Muscle layer of duodenum (tissue), 2 donors: ENCODE data around the gene HOXA2.
A peak's percentile ranks its signal among the peaks of the same experiment; 100 is the strongest.

ENCODE experiments used
- H3K27ac ChIP-seq: one replicate; pipeline ENCODE4 v1.7.0; 2013; ENCODE audit warnings: mild to moderate bottlenecking, low read length
- H3K27me3 ChIP-seq: one replicate; pipeline ENCODE4 v1.7.0; 2013; ENCODE audit warnings: low read depth, mild to moderate bottlenecking, control low read depth, low read length
- H3K36me3 ChIP-seq, 2 donors: one replicate each; pipeline ENCODE4 v1.7.0; 2013; ENCODE audit warnings: low read length in 2 of 2, control low read depth in 1 of 2, mild to moderate bottlenecking in 1 of 2; ENCODE audit not compliant: insufficient read depth in 2 of 2, control insufficient read depth in 1 of 2
- H3K4me1 ChIP-seq, 2 donors: one replicate each; pipeline ENCODE4 v1.7.0; 2013; ENCODE audit warnings: low read length in 2 of 2, mild to moderate bottlenecking in 2 of 2, control low read depth in 1 of 2, moderate library complexity in 1 of 2; ENCODE audit not compliant: insufficient read depth in 2 of 2, control insufficient read depth in 1 of 2
- H3K4me3 ChIP-seq, 2 donors: one replicate each; pipeline ENCODE4 v1.7.0; 2013; ENCODE audit warnings: low read length in 2 of 2, low read depth in 1 of 2, mild to moderate bottlenecking in 1 of 2
- H3K9me3 ChIP-seq, 2 donors: one replicate each; pipeline ENCODE4 v1.7.0; 2013; ENCODE audit warnings: low read length in 2 of 2, control low read depth in 1 of 2, mild to moderate bottlenecking in 1 of 2; ENCODE audit not compliant: control insufficient read depth in 1 of 2
- donor health status: healthy.

The HOXA2 gene

GRCh38 chr7:27102581-27103442, at the start of gene HOXA2:
Gene HOXA2 (minus strand): TSS chr7:27102683. CDS start chr7:27102500, 183 bp downstream.
- peaks cover 0 to 5% of the 10 kb centered on the region in 2 donors for H3K4me1 ChIP-seq
- H3K9me3 ChIP-seq: no peaks in the 10 kb centered on the region
- H3K27me3 ChIP-seq: peaks cover 12% of the 10 kb centered on the region
- H3K4me3 ChIP-seq: peak within 1 kb of the TSS; percentile 79 to 90
- peak within 1 kb of the TSS; percentile 95 for H3K27ac ChIP-seq
- H3K36me3 ChIP-seq: no peaks in the 10 kb centered on the region

- no peaks in the 10 kb centered on the region for H3K36me3 ChIP-seq
- peak overlapping the region; percentile 46 to 60 for H3K4me3 ChIP-seq
- H3K4me1 ChIP-seq: peaks cover 0 to 46% of the 10 kb centered on the region in 2 donors
- no peak overlapping the region for H3K27ac ChIP-seq
- H3K9me3 ChIP-seq: no peaks in the 10 kb centered on the region
- peaks cover 87% of the 10 kb centered on the region for H3K27me3 ChIP-seq
These were observed 49.0 kb upstream of the HOXA2 start for GRCh38 chr7:27151341-27151930.

DNA sequence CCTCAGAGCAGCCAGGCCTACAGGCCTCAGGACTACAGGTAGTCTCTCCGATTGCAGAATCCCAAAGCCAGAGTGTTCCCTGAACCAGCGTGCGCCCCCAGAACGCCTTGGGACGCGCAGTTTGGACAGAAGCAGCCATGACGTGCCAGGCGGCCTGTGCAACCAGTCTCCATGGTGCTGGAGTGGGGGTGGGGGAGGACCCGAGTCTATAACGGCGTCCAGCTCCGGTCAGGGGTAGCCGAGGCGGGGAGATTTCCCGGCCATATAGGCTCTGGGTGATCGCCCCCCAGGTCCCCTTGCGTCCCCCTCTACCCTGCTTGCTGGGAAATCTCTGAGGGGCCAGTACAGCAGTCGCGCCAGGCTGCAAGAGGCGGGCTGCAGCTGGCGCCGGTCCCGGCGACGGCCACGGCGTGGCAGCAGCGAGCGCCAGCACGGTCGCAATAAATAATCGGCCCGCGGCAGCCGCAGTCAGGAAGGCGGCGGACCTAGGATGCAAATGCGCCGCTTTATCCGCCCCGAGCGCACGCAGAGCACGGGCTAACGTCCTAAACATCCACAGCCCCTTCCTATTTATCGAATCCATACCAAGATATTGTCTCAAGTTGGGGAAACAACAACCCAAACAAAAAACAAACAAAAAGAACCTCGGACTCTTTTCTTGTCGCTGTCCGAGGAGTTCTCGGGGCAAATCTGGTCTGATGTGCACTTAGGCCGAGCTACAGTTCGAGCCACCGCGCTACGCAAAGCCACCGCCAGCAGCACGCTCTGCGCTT, 48.3 kb upstream of the HOXA2 start:
- Histone ChIP-seq H3K36me3 (no peaks in the 10 kb centered on the region), H3K9me3 (no peaks in the 10 kb centered on the region), H3K27ac (no peak overlapping the region), H3K4me1 (peaks cover 0 to 39% of the 10 kb centered on the region in 2 donors), H3K27me3 (peaks cover 80% of the 10 kb centered on the region), H3K4me3 (peak overlapping the region; percentile 46 to 60)

DNA sequence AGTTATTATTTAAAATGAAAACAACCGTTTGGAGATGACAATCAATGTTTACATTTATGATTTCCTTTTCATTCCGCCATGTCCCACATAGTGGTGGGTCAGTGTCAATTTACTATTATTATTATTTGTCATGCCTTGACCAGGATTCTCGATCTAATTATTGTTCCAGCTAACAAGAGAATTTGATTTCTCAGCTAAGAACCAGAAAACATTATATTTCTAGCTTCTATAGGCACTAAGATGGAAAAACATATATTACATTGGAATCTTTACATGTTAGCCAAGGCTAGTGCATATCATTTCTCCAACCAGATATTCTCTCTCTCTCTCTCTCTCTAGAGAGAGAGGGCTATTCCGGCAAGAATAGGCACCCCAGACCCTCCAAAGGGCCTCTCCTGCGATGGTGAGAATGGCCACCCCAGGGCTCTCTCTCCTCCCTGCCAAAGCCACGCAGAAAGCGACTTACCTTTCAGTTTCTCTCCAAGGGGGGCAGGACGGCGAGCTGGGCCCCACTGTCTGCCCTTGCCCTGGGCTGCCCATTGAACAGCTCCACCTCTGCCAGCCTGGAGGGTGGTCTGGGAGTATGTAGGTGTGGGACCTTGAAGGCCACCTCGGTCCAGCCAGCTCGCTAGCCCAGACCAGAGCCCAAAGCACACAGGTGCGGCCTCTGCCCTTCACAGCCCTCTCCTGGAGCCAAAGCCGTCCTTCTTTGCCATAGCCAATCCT, 47.5 kb upstream of the HOXA2 start:
- H3K4me1 ChIP-seq: peaks cover 0 to 36% of the 10 kb centered on the region in 2 donors
- H3K4me3 ChIP-seq: peak overlapping the region; percentile 46 to 60

GRCh38 chr7:27148756-27149641, 46.5 kb upstream of the HOXA2 start:
- Histone ChIP-seq H3K36me3 (no peaks in the 10 kb centered on the region), H3K27me3 (peaks cover 66% of the 10 kb centered on the region), H3K27ac (no peak overlapping the region), H3K4me3 (peak overlapping the region in 1 of 2 donors; percentile 16), H3K4me1 (peaks cover 0 to 28% of the 10 kb centered on the region in 2 donors), H3K9me3 (no peaks in the 10 kb centered on the region)

More for the DNA sequence above, 47.5 kb upstream of the HOXA2 start:
- H3K36me3 ChIP-seq: no peaks in the 10 kb centered on the region
- H3K27ac ChIP-seq: no peak overlapping the region
- H3K9me3 ChIP-seq: no peaks in the 10 kb centered on the region
- peaks cover 73% of the 10 kb centered on the region for H3K27me3 ChIP-seq

DNA sequence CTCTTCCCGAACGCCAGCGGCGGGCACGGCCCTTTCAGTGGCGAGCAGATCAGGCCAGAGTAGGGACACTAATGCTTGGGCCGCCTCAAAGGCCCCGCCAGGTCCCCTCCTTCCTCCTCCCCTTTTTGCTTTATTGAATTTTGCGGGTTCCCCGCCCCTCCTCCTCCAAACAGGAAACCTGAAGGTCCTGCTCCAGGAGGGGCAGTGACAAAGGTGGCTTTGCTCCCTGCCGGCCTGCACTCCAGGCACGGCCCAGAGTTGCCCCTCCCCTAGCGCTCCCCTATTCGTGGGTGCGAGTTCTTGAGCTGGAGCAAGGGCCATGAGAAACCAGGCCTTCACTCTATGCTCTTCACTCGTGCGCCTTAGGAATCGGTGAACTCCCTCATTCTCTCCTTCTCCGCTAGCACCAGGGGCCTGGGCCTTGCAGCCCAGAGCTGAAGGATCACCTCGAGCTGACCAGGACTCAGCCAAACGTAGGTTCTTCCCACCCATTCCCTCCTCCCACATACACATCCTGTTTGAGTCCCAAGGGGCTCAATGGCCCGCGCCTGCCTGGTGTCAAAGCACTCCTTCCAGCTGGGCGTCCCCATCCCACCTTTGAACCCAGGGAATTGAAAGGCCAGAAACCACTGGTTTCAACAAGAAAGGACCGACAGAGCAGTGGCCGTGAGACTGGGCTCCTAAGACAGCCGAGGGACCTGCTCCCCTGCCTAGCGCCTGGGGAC, 45.7 kb upstream of the HOXA2 start:
- H3K27me3 ChIP-seq: peaks cover 58% of the 10 kb centered on the region
- peak overlapping the region in 1 of 2 donors; percentile 16 for H3K4me3 ChIP-seq
- no peak overlapping the region for H3K27ac ChIP-seq

DNA sequence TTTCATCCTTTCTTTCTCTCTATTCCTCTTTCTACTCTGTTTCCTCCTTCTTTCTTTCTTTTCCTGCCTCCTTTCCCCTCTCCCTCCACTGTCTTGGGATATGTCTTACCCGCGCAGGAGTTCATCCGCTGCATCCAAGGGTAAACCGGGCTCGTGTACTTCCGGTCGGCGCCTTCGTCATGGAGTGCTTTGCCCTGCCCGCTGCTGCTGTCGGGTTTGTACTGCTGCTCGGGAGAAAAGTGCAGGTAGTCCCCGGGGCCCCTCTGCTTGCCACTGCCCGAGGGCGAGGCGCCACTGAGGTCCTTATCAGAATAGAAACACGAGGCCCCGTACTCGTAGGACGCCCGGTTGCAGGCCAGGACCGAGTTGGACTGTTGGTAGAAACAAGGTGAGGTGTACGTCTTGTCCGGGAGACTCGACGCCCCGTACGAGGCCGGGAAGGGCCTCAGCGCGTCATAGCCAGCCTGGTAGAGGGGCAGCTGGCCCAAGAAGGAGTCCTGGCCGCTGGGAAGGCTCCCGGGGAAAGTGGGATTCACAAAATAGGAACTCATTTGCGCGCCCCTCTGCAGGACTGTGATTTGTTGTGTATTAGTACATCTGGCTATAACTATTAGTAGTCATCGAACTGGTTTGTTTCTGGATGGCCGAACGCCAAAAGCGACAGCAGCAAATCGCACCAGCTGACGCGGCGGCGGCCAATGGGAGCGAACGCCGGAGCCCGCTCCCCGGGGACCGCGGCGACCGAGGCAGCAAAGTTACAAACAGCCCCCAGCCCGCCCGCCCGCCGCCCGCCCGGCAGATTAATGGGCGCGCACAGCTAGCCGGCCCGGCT, 44.9 kb upstream of the HOXA2 start, which contains the start of gene HOXA6:
TSS of gene HOXA6 (minus strand) at position 576 of the 832 bp plus-strand sequence. CDS start at position 551, 25 bp downstream.
- no peak within 1 kb of the TSS for H3K27ac ChIP-seq
- H3K36me3 ChIP-seq: no peaks in the 10 kb centered on the region
- no peaks in the 10 kb centered on the region for H3K9me3 ChIP-seq
- H3K4me3 ChIP-seq: peak within 1 kb of the TSS in 1 of 2 donors; percentile 16
- peaks cover 0 to 22% of the 10 kb centered on the region in 2 donors for H3K4me1 ChIP-seq
- H3K27me3 ChIP-seq: peaks cover 51% of the 10 kb centered on the region

More for the DNA sequence above, 45.7 kb upstream of the HOXA2 start:
- Histone ChIP-seq H3K4me1 (peaks cover 0 to 28% of the 10 kb centered on the region in 2 donors), H3K36me3 (no peaks in the 10 kb centered on the region), H3K9me3 (no peaks in the 10 kb centered on the region)

DNA sequence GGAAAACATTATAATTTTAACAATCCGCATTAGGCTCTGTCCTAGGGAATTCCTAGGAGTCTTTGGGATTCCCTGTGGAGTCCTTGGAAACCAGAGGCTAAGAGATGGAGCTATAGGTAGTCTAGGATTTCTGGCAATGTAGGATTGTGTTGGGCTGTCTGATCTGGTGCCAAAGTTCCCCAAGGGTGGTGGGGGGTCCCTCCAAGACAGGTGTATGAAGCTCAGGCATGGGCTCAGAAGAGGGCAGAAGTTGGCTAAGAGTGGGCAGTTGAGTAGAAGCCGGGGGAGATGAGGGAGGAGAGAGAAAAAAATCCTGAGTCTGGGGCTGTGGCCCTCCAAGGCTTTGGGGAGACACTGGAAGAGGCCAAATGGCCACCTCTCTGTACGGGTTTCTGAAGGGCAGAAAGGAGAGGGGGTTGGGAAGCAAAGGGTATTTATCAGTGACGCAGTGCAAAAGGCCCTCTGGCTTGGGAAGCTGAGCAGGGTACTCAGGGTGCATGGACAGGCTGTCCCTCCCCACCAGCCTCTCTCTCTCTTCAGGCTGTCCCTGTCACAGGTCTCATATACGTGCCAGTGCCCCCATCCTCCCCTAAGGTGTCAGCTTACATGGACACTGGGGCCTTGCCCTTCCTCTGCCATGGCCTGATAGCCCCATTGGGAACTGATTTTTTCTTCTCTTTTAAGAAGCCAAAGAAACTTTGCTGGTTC, 44.2 kb upstream of the HOXA2 start:
- Histone ChIP-seq H3K4me3 (no peak overlapping the region), H3K36me3 (no peaks in the 10 kb centered on the region), H3K27ac (no peak overlapping the region), H3K27me3 (peaks cover 43% of the 10 kb centered on the region), H3K4me1 (peaks cover 0 to 15% of the 10 kb centered on the region in 2 donors), H3K9me3 (no peaks in the 10 kb centered on the region)
